HT-29 (cell line): ENCODE data around the gene INTS1. TPM values are rescaled to one million over a fixed set of nuclear protein-coding genes. Genes with fewer than 3 reads are reported as not detected.
A peak's percentile ranks its signal among the peaks of the same experiment; 100 is the strongest.

Experiments used
- DNase-seq: peaks from one replicate; pipeline ENCODE4 v3.0.0-alpha.2; 2015; ENCODE audit warnings: low spot score
- total RNA-seq: library from RNA; depleted of rRNA; stranded (reverse); fragments of >200 nt; shearing (Covaris generic); gene quantifications from 2 replicates; pipeline ENCODE4 v1.2.3, GENCODE V29; 2014; rRNA removed

The INTS1 gene
- total RNA-seq = 117 and 141 TPM in 2 replicates

- peak; percentile 98 for DNase-seq
Observed at GRCh38 chr7:1503816-1504775, at the start of gene INTS1. Gene INTS1, minus strand, starts transcription at chr7:1504389. Its CDS starts 429 bp downstream, at chr7:1503960.

- no peak for DNase-seq
Observed at GRCh38 chr7:1553512-1554210, 49.5 kb upstream of the INTS1 start.

- DNase-seq = no peak
Observed at GRCh38 chr7:1552200-1552599, 48.0 kb upstream of the INTS1 start.

- DNase-seq = no peak
Observed at GRCh38 chr7:1550846-1551155, 46.6 kb upstream of the INTS1 start.

- DNase-seq = no peak
Observed at GRCh38 chr7:1550005-1550845, 46.0 kb upstream of the INTS1 start.

- no peak for DNase-seq
Observed at GRCh38 chr7:1549357-1550004, 45.3 kb upstream of the INTS1 start.

- no peak for DNase-seq
Observed at GRCh38 chr7:1548944-1549343, 44.8 kb upstream of the INTS1 start.

- peak; percentile 62 for DNase-seq
Observed at GRCh38 chr7:1548438-1548831, 44.2 kb upstream of the INTS1 start.

GRCh38 chr7:1547777-1548437, 43.7 kb upstream of the INTS1 start:
- DNase-seq = no peak

GRCh38 chr7:1546909-1547776, 43.0 kb upstream of the INTS1 start:
- no peak for DNase-seq

- DNase-seq = no peak
Observed at GRCh38 chr7:1546274-1546908, 42.2 kb upstream of the INTS1 start.

GRCh38 chr7:1545417-1546246, 41.4 kb upstream of the INTS1 start:
- DNase-seq = no peak

GRCh38 chr7:1544896-1545416, 40.8 kb upstream of the INTS1 start:
- no peak for DNase-seq

- no peak for DNase-seq
Observed at GRCh38 chr7:1544178-1544895, 40.1 kb upstream of the INTS1 start.

GRCh38 chr7:1543826-1544177, 39.6 kb upstream of the INTS1 start:
- no peak for DNase-seq

GRCh38 chr7:1542841-1543747, 38.9 kb upstream of the INTS1 start:
- DNase-seq = no peak

GRCh38 chr7:1542329-1542728, 38.1 kb upstream of the INTS1 start:
- DNase-seq = no peak
